ENCODE data around the gene CCL17. TPM values are rescaled to one million over a fixed set of nuclear protein-coding genes. Genes with fewer than 3 reads are reported as not detected.

CCL17 gene
- total RNA-seq, 1 experiment from 2014 or later = not detected

GRCh38 chr16:57413301-57413730 lies 8.7 kb downstream of the CCL17 start:
- TF ChIP-seq SIN3A (IDR thresholded peaks at IDR 0.05; ENCODE audit: borderline replicate concordance, insufficient read depth, low read depth, low read length) (no peak), TCF7L2 (IDR thresholded peaks at IDR 0.05; ENCODE audit: low read depth, low read length) (no peak), CTCF (IDR thresholded peaks at IDR 0.05) (no peak), POLR2AphosphoS5 (IDR thresholded peaks at IDR 0.05; ENCODE audit: low read depth, low read length) (no peak), REST (IDR thresholded peaks at IDR 0.05; ENCODE audit: insufficient read depth in 1 of 2, low read depth in 2 of 2, low read length in 1 of 2) (no peak)
- in situ Hi-C loops (cut with HindIII; ENCODE audit: low pct_unique_long_range_greater_than_20kb, low sequenced_read_pairs) = no loop called here
- H3K4me1 ChIP-seq (ENCODE audit: control insufficient read depth, insufficient read depth, low read length) = peaks cover 8% of the 10 kb centered on the region
- CTCF ChIA-PET = interaction anchor here (0.6 to 0.7 kb wide), 2 partner anchors 41 to 113 kb away, joined by 3 read pairs; partner anchors contain the start of gene CX3CL1
- DNase-seq (ENCODE audit: low read depth, low spot score) (no peak), ATAC-seq (no peak)
- H3K27me3 ChIP-seq (ENCODE audit: control insufficient read depth, insufficient read depth, low read length) = no peaks in the 10 kb centered on the region
- no peaks in the 10 kb centered on the region for H3K36me3 ChIP-seq (ENCODE audit: control insufficient read depth, insufficient read depth, low read length)
- H3K4me3 ChIP-seq (ENCODE audit: low read depth in 2 of 2, low read length in 2 of 2) = no peak overlapping the region
- no peaks in the 10 kb centered on the region for H3K9me3 ChIP-seq (ENCODE audit: control insufficient read depth, insufficient read depth, low read depth, low read length)
- no peak overlapping the region for H3K27ac ChIP-seq (ENCODE audit: low read length)
- intact Hi-C loops (cut with micrococcal nuclease; ENCODE audit: unreplicated experiment) = no loop called here
- POLR2A ChIA-PET = no interaction called here
- no TSS peak for BruUV-seq (replicated peaks)

GRCh38 chr16:57413733-57414132 lies 9.2 kb downstream of the CCL17 start:
- CTCF ChIA-PET = no interaction called here
- intact Hi-C loops (cut with micrococcal nuclease; ENCODE audit: unreplicated experiment) = no loop called here
- POLR2A ChIA-PET = no interaction called here
- no TSS peak for BruUV-seq (replicated peaks)
- in situ Hi-C loops (cut with HindIII; ENCODE audit: low pct_unique_long_range_greater_than_20kb, low sequenced_read_pairs) = no loop called here
- H3K9me3 ChIP-seq (ENCODE audit: control insufficient read depth, insufficient read depth, low read depth, low read length) = no peaks in the 10 kb centered on the region
- no peak for TF ChIP-seq CTCF (IDR thresholded peaks at IDR 0.05)
- no peak for TF ChIP-seq POLR2AphosphoS5 (IDR thresholded peaks at IDR 0.05; ENCODE audit: low read depth, low read length)
- TF ChIP-seq REST (IDR thresholded peaks at IDR 0.05; ENCODE audit: insufficient read depth in 1 of 2, low read depth in 2 of 2, low read length in 1 of 2) = no peak
- no peak for TF ChIP-seq SIN3A (IDR thresholded peaks at IDR 0.05; ENCODE audit: borderline replicate concordance, insufficient read depth, low read depth, low read length)
- TF ChIP-seq TCF7L2 (IDR thresholded peaks at IDR 0.05; ENCODE audit: low read depth, low read length) = no peak
- no peak overlapping the region for H3K4me3 ChIP-seq (ENCODE audit: low read depth in 2 of 2, low read length in 2 of 2)
- H3K4me1 ChIP-seq (ENCODE audit: control insufficient read depth, insufficient read depth, low read length) = peaks cover 12% of the 10 kb centered on the region
- no peak for ATAC-seq
- H3K27me3 ChIP-seq (ENCODE audit: control insufficient read depth, insufficient read depth, low read length) = no peaks in the 10 kb centered on the region
- no peak for DNase-seq (ENCODE audit: low read depth, low spot score)
- no peaks in the 10 kb centered on the region for H3K36me3 ChIP-seq (ENCODE audit: control insufficient read depth, insufficient read depth, low read length)
- no peak overlapping the region for H3K27ac ChIP-seq (ENCODE audit: low read length)

Measured in Panc1 (cell line).